K562 (cell line): ENCODE results near the gene KCNK10.

Experiments
- ATF7 ChIP-seq: fragments of 450-650 bp; IDR thresholded peaks from 2 replicates; pipeline ENCODE4 v1.7.1; 2014; ENCODE audit warnings: mild to moderate bottlenecking, moderate library complexity
- CBFA2T3 ChIP-seq: fragments of 450-650 bp; IDR thresholded peaks from 2 replicates; pipeline ENCODE4 v1.6.1; 2017
- CHD2 ChIP-seq: IDR thresholded peaks from 2 replicates; pipeline ENCODE4 v1.6.1; 2011; ENCODE audit warnings: low read depth, low read length
- CTCF ChIP-seq, 3 experiments: IDR thresholded peaks in 2 of 3; conservative IDR thresholded peaks in 1 of 3; 2 replicates each; pipeline ENCODE4 v1.5.1; 2011 to 2012; ENCODE audit warnings: low read length in 3 of 3, mild to moderate bottlenecking in 3 of 3, control low read depth in 2 of 3, improper control_type of control experiment in 1 of 3, inconsistent platforms in 1 of 3, low read depth in 1 of 3, mixed read lengths in 1 of 3, moderate library complexity in 1 of 3; ENCODE audit not compliant: insufficient read depth in 2 of 3
- EP300 ChIP-seq: IDR thresholded peaks from 2 replicates; pipeline ENCODE4 v1.6.1; 2012; ENCODE audit warnings: low read length, improper control_type of control experiment
- MEF2D ChIP-seq: conservative IDR thresholded peaks from 2 replicates; pipeline ENCODE4 v1.6.1; 2016; ENCODE audit warnings: low read depth, missing genetic modification characterization, missing compliant biosample characterization
- POLR2A ChIP-seq: fragments of 450-650 bp; conservative IDR thresholded peaks from 2 replicates; pipeline ENCODE4 v1.6.1; 2016
- PTRF ChIP-seq: fragments of 450-650 bp; IDR thresholded peaks from 2 replicates; pipeline ENCODE4 v1.6.1; 2016; ENCODE audit warnings: mild to moderate bottlenecking, missing genetic modification characterization, missing compliant biosample characterization
- RAD21 ChIP-seq, 2 experiments: fragments of 250-450 bp in 1 of 2; fragments of 450-650 bp in 1 of 2; sonication (Bioruptor Pico) in 1 of 2; formaldehyde crosslinking in 1 of 2; IDR thresholded peaks in 1 of 2; conservative IDR thresholded peaks in 1 of 2; 2 replicates each; pipeline versions ENCODE4 v1.4.0 to v1.8.0; 2020 to 2022; ENCODE audit warnings: mild to moderate bottlenecking in 2 of 2, moderate library complexity in 1 of 2
- SREBF2 ChIP-seq: sonication (generic); formaldehyde crosslinking; IDR thresholded peaks from 2 replicates; pipeline ENCODE4 v1.4.0; 2020; ENCODE audit warnings: mild to moderate bottlenecking, missing genetic modification reagents
- YY1 ChIP-seq, 3 experiments: IDR thresholded peaks; 2 replicates each; pipeline ENCODE4 v1.6.1; 2011; ENCODE audit warnings: low read length in 2 of 3, mild to moderate bottlenecking in 2 of 3, moderate library complexity in 2 of 3, borderline replicate concordance in 1 of 3, control low read depth in 1 of 3, low read depth in 1 of 3; ENCODE audit not compliant: insufficient read depth in 3 of 3, insufficient replicate concordance in 2 of 3, control insufficient read depth in 1 of 3, insufficient read length in 1 of 3; ENCODE audit errors: extremely low read depth in 1 of 3
- ZBED1 ChIP-seq: IDR thresholded peaks from 2 replicates; pipeline ENCODE4 v1.6.1; 2014
- ZNF589 ChIP-seq: fragments of 200-800 bp; sonication (Bioruptor generic); IDR thresholded peaks from 2 replicates; pipeline ENCODE4 v1.6.1; 2016; ENCODE audit warnings: low read depth, missing genetic modification characterization, missing compliant biosample characterization

GRCh38 chr14:88289234-88289633 lies 33.8 kb downstream of the KCNK10 start:
- TF ChIP-seq POLR2A = no peak
- TF ChIP-seq PTRF (tag) = no peak
- no peak for TF ChIP-seq CTCF (IDR thresholded peaks at IDR 0.05 in 2 of 3, conservative IDR thresholded peaks at IDR 0.05 in 1 of 3; ENCODE audit: insufficient read depth in 2 of 3, low read depth in 1 of 3, low read length in 3 of 3)
- no peak for TF ChIP-seq ZNF589 (CRISPR knock-in tag)
- TF ChIP-seq RAD21 (CRISPR knock-in tag; conservative IDR thresholded peaks at IDR 0.05 in 1 of 2, IDR thresholded peaks at IDR 0.05 in 1 of 2) = no peak
- no peak for TF ChIP-seq ATF7
- TF ChIP-seq MEF2D = no peak
- TF ChIP-seq YY1 (IDR thresholded peaks at IDR 0.05; ENCODE audit: borderline replicate concordance in 1 of 3, control insufficient read depth in 1 of 3, extremely low read depth in 1 of 3, insufficient read depth in 3 of 3, insufficient read length in 1 of 3, insufficient replicate concordance in 2 of 3, low read depth in 1 of 3, low read length in 2 of 3) = no peak
- TF ChIP-seq EP300 = no peak
- TF ChIP-seq ZBED1 = no peak
- no peak for TF ChIP-seq SREBF2 (CRISPR knock-in tag)
- TF ChIP-seq CBFA2T3 = no peak
- TF ChIP-seq CHD2 = no peak
